ENCODE data around the gene TDP1.

DNA sequence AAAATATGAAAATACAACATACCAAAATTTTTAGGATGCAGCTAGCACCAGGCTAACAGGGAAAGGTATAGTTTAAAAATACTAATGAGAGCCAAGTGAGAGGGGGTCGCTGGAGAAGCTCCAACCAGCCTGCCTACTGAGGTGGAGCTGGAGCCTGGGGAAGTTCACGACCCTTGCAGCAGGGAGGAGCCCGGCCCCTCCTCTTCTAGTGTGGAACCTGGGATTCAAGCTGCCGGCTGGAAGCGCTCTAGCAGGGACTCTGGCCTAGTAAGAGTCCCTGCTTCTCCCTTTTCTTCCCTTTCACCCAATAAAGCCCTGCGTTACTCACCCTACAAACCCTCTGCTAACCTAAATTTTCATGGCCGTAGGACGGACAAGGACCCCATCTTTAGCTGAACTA, 101.1 kb downstream of the TDP1 start:
- TF ChIP-seq CTCF (IDR thresholded peaks at IDR 0.05), result no peak
- TF ChIP-seq POLR2A (IDR thresholded peaks at IDR 0.05), result no peak
